NCI-H128 (cell line): ENCODE results near the gene TSPAN32.
"Not testable (repeated sequence)": the region's sequence is repeated elsewhere in the genome, so short reads cannot be mapped to it uniquely, and the experiment has no call there.

Experiments
- DNase-seq: peaks from one replicate; lab custom pipeline; 2025; ENCODE audit not compliant: unreplicated experiment; lab: John Stamatoyannopoulos, UW

TSPAN32 gene

DNA sequence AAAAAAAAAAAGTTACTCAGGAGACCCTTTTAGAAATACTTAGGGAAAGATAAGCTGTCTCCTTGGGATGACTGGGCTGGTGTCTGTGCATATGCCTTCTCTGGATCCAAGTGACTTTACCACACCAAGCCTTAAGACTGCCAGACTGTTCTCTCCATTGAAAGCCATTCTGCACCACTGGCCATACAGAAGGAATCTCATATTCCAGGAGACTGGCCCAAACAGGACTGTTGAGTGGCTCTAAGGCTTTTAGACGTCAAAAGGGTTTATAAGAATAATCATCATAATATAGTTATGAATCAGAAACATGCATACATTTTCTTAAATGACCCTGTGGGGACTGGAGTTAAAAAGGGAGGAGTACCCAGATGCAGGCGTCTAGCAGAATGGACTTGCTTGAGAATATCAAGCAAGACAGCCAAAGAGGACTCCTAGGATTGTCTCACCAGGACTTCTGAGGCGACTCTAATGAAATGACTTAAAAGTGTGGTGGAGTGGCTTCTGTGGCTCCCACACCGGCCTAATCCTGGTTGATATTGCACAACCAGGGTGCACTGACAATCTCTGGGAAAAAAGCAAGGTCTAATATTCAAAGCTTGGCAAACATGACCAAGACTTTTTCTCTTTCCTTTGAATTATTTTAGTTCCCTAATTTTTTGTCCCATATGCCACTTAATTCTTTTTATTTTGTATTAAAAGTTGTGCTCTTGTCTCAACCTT, 31.8 kb downstream of the TSPAN32 start:
- not testable (repeated sequence) for DNase-seq

DNA sequence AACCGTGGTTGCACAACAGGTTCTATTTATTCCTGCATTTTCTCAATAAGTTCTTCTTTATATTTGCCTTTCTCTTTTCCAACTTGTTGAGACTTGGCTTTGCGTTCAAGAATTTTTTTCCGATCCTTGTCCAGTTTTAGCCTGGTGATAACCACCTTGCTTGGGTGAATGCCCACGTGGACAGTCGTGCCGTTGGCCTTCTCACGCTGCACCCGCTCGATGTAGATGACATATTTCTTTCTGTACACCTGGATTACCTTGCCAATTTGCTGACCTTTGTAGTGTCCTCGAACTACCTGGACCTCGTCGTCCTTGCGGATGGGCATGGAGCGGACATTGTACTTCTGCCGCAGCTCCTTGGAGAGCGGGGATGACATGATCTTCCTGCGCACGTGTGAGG, 33.5 kb downstream of the TSPAN32 start:
- not testable (repeated sequence) for DNase-seq

DNA sequence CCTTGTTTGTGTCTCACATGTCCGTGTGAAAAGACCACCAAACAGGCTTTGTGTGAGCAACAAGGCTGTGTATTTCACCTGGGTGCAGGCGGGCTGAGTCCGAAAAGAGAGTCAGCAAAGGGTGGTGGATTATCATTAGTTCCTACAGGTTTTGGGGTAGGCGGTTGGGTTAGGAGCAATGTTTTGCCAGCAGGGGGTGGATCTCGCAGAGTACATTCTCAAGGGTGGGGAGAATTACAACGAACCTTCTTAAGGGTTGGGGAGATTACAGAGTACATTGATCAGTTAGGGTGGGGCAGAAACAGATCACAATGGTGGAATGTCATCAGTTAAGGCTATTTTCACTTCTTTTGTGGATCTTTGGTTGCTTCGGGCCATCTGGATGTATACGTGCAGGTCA, 36.9 kb downstream of the TSPAN32 start:
- DNase-seq = not testable (repeated sequence)

DNA sequence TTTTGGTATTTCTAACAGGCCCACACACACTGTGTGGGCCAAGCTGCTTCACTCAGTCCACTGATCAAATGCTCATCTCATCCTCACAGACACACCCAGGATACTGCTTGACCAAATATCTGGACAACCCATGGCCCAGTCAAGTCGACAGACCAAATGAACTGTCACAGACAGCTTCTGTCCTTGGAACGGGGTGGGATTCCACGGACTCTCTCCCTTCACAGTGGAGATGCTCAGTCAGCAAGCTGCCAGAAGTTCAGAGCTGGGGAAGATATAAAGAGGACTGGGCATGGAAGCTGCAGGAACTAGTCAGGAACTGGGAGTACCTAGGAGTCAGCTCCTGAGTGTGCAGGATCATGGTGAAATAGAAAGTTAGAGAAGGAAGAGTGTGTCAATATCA, 40.7 kb downstream of the TSPAN32 start:
- no peak for DNase-seq

DNA sequence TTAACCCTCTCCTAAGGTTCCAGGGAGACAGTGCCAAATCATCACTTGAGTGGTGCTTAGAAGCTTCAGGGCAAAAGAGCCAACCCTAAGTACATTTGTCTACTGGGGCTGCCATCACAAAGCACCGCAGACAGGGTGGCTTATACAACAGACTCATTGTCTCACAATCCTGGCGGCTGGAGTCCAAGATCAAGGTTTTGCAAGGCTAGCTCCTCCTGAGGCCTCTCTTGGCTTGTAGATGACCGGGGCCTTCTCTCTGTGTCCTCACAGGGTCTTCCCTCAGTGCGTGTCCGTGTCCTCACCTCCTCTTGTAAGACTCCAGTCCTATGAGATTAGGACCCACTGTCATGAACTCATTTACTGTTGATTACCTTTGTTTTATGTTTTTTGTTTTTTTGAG, 41.2 kb downstream of the TSPAN32 start:
- no peak for DNase-seq

DNA sequence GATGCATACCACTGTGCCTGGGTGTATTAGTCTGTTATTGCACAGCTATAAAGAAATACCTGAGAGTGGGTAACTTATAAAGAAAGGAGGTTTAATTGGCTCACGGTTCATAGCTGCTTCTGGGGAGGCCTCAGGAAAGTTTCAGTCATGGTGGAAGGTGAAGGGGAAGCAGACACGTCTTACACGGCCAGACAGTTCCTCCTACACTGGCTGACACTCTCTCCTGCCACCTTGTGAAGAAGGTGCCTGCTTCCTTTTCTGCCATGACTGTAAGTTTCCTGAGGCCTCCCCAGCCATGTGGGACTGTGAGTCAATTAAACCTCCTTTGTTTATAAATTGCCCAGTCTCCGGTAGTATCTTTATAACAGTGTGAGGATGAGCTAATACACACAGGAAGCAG, 41.7 kb downstream of the TSPAN32 start:
- no peak for DNase-seq

DNA sequence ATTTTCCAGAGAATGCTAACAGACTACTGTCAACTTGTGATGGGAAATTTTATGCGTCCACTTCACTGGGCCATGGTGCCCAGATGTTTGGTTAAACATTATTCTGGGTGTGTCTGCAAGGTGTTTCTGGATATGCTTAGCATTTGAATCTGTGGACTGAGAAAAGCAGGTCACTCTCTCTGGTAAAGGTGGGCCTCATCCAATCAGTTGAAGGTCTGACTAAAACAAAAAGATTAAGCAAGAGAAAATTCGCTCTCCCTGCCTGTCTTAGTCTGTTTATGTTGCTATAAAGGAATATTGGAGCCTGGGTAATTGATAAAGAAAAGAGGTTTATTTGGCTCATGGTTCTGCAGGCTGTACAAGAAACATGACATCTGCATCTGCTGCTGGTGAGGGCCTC, 43.2 kb downstream of the TSPAN32 start:
- no peak for DNase-seq

DNA sequence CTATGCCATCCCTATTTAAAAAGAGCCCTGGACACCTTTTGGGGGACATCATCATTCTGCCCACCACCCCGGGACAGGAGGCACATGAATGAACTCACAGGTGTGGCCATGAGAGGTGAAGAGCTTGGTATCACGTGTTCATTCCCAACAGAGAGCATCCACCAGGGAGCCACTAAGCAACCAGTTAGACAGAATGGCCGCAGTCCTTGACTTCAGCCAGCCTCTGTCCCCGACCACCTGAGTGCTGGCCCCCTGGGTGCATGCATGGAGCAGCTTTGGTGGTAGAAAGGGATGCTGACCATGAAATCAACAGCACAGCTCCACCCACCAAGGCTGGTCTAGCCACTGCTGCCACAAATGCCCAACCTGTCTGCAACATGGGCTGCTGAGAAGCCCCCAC, 44.2 kb downstream of the TSPAN32 start:
- no peak for DNase-seq

DNA sequence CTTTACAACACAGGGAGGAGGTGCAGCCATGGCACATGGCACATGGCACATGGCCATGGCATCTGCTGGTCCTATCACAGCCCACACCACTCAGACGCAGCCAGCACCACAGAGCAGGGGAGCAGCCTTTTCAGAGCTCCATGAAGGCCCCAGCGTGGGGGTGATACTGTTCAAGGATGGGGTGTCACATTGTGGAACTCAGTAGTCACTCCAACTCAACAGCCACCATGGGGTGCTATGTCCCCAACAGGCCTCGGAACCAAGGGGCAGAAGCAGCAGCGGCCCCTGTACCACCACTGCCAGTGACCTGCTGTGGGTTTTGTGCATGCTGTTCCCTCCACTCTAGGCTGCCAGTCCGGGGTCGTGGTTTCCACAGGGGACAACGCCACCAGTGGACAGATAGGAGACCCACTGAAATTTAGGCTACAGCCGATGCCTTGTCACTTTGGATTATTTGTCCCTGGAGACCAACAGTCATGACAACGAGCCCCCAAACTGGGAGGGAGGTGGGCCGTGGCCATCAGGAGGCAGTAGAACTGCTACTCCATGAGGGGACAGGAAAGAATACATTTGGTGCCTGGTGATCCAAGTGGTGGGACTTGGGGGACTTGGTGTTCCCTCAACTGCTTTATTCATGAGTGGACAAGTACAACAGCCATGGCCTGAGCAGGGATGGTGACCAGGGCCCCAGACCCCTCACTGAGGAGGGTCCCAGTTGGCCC, 44.9 kb downstream of the TSPAN32 start:
- no peak for DNase-seq

DNA sequence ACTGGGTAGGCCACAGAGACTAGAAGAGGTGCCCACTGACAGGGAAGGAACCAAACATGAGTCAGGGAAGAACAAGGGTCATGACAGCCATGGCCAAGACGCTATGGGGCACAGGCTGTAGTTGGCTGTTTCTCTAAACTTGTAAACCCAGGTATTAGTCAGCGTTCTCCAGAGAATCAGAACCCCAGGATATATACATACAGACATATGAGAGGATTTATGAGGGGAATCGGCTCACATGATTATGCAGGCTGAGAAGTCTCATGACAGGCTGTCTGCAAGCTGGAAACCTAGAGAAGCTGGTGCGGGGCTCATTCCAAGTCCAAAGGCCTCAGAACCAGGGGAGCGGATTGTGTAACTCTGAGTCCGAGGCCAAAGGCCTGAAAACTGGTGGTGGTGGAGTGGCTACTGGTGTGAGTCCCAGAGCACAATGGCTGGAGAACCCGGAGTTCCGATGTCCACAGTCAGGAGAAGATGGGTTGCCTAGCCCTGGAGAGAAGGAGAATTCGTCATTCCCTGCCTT, 45.6 kb downstream of the TSPAN32 start:
- no peak for DNase-seq

DNA sequence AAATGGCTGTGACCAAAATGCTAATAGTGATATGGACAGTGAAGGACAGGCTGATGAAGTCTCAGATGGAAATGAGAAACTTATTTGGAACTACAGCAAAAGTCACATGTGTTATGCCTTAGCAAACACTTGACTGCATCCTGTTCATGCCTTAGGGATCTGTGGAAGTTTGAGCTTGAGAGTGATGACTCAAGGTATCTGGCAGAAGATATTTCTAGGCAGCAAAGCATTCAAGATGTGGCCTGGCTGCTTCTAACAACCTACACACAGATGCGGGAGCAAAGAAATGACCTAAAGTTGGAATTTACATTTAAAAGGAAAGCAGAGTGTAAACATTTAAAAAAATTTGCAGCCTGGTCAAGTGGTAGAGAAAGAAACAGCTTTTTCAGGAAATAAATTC, 47.2 kb downstream of the TSPAN32 start:
- no peak for DNase-seq

DNA sequence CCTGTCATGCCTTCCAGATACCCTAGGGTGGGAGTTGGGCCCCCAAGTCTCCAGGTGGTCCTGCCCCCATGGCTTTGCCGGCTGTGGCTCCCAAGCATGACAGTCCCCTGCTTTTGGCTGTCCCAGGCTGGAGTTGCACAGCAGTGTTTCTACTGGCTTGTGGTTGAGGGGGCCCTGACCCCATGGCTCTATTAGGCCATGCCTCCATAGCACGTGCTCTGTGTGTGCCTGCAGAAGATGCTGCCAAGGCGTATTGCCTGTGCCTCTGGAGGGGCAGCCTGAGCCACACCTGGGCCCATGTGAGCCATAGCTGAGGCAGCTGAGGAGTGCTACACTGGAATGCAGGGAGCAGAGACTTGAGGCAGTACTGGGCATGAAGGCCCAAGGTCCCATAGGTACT, 49.9 kb downstream of the TSPAN32 start:
- no peak for DNase-seq

DNA sequence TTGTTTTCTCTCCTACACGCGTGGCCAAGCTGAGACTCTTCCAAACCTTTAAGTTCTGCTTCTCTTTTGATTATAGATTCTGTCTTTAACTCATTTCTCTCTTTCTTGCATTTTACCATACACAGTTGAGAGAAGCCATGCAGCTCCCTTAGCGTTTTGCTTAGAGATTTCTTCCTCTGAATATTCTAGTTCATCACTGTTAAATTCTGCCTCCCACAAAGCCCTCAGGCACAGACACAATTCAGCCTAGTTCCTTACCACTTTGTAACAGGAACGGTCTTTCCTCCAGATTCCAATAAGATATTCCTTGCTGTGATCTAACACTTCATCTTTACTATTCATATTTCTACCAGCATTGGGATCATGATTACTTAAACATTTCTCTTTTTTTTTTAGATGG, 50.6 kb downstream of the TSPAN32 start:
- DNase-seq = no peak

DNA sequence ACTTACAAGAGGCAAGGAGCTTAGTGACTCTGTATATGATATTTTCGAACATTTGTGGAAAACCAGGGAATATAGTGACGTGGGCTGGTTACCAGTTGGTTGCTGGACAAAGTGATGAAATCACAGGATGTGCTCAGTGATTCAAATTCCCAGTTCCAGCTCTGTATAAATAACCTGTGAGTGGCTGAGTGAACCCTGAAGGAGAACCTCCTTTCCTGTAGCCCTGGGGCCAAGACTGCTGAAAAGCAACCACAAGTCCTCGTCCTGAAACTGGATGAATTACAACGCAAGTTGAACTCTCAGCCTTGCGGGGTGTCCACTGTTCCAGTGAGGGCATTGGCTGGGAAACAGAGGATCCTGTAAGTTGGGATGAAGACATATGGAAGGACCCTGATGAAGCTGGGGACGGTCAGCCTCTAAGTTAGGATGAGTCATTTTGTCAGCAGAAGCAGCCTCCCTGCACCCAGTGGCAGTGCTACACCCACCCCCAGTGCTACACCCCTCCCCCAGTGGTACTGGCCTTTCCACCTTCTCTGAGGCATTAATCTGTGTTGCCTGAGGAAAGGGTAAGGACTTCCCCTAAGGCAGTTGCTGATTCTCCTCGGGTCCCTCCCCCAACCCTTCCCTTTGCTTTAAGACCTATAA, 53.3 kb downstream of the TSPAN32 start:
- DNase-seq = no peak

DNA sequence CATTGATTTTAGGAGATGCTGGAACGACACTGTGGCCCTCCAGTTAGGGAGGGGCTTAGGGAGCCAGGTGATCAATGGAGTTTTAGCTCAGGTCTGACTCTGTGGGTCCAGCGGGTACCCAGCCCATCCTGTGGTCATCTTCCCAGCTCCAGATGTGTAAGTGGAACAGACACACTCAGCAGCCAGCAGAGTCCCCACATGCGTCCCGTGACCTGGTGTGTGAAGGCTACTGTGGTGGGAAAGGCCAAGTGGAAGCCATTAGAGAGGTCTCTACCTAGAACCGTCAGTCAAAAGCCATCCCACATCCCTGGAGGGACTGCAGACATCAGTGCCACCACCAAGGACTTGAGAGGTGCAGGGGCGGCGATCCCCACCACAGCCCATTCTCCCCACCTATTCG, 55.4 kb downstream of the TSPAN32 start:
- DNase-seq = no peak

DNA sequence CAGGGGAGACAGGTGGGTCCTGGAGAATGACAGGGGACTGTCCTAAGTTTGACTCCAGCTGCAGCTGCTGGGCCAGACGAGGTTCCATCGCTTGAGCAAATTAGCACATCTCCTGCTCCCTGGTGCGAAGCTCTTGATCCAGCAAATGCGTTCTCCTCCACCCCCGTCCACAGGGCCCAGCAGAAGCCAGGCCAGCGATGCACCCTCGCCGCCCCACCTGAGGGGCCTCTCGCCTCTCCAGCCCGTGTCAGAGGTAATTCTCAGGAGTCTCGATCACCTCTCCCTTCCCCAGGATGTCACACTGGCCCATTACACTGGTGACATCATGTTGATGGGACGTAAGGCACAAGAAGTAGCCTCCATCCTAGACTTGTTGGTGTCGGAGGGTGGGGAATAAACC, 55.8 kb downstream of the TSPAN32 start:
- DNase-seq = not testable (repeated sequence)

DNA sequence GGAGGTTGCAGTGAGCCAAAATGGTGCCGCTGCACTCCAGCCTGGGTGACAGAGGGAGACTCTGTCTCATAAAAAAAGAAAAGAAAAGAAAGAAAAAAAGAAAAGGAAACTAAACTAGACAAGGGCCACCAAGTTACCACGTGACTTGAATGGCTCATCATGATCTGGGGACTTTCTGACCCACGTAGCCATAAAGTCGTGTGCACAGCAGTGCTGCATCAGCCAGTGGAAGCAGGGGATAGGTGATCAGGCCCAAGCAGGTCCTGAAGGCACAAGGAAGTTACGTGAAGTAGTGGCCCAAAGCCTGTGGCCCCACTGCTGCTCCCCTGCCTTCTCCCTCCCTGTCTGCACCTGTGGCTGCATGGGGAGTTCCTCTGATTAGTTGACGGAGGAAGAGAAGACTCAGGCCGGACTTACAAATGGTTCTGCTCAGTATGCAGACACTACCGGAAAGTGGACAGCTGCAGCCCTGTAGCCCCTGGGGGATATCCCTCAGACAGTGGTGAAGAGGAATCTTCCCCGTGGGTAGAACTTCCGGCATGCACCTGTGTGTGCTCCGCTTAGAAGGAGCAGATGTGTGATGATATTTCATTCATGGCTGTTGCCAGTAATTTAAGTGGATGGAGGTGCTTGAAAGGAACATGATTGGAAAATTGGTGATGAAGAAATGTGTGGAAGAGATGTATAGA, 57.1 kb downstream of the TSPAN32 start:
- DNase-seq = no peak

DNA sequence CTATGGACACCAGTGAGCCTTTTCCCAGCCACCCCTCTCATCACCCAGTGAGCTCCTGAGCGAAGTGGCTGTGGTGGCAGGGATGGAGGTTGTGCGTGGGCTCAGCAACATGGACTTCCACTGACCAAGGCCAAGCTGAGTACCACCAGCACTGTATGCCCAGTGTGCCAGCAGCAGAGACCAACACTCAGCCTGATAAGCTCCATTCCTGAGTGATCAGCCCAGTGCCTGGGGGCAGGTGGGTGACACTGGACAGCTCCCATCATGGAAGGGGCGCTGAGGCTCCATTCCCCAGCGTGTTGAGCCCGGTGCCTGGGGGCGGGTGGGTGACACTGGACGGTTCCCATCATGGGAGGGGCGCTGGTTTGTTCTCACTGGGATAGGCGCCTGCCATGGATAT, 57.7 kb downstream of the TSPAN32 start:
- DNase-seq = no peak

DNA sequence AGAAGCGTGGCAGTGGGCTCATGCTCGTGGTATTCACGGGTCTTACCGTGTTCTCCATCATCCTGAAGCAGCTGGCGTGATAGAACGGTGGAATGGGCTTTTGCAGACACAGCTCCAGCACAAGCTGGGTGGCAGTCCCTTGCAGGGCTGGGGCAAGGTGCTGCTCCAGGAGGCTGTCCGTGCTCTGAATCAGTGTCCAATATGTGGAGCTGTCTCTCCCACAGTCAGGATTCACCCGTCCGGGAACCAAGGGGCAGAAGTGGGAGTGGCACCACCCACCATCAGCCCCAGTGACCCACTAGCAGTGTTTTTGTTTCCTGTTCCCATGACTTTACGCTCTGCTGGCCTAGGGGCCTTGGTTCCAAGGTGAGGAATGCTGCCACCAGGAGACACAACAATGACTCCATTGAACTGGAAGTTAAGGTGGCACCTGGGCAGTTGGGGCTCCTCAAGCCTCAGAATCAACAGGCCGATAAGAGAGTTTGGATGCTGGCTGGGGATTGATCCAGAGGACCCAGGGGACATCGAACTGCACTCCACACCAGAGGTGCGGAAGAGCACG, 58.3 kb downstream of the TSPAN32 start:
- no peak for DNase-seq

DNA sequence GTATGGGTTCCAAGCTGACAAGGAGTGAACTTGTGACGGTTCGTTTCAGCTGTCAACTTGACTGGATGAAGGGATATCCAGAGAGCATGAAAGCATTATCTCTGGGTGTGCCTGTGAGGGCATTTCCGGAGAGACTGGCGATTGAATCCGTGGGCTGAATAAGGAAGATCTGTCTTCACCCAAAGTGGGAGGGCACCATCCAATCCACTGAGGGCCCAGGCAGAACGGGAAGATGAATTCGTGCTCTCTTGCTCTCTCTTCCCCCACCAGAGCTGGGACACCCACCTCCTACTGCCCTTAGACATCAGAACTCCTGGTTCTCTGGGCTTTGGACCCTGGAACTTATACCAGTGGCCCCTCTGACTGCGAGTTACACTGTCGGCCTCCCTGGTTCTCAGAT, 59.8 kb downstream of the TSPAN32 start:
- no peak for DNase-seq

DNA sequence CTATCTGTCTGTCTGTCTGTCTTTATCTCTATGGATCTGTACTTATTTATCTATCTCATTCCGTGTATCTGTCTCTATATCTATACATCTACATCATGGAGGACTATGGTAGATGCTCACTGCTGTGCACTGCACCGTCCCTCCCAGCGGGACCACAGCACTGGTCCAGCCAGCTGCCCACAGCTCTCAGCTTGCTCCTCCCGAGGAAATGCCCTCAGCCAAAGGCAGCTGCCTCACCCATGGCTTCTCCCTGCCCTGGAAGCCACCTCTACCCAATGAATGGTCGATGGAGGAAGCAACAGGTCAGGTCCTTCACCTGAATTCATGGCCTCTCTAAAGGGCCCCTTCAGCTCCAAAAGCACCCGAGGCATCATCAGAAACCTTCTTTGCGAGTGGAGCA, 60.6 kb downstream of the TSPAN32 start:
- DNase-seq = no peak
